Measurements from ENCODE around the gene CAPN10.

DNA sequence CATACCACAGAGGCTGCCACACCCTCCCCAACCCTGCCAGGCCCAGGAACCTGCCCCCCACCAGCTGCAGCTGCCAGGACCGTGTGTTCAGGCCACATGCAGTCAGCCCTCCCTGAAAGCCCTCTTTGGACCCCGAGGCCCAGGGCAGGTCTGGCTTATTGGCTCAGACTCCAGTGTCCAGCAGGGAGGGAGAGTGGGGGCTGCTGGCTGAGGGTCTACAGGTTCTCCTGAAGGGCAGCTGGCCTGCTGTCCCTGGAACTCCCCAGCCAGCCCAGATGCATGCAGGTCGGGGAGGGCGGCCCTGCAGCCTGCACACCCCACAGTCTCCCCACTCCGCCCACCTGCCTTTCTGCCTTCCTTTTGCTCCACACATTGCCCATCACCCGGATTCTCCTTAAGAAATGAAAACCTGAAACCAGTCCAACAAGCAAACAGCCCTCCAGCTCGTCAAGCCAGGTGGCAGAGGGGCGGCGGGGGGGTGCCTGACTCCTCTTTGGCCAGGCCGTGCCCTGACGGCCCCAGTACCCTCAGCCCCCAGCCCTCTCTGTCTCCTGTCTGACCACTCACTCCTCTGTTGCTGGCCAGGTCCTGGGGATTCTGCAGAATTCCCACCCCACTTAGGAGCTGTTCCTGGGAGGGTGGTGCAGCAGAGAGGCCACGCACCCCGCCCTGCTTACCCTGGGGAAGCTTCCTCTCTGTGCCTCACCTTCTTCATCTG, 56.7 kb downstream of the CAPN10 start:
- TF ChIP-seq, protein P1, sequence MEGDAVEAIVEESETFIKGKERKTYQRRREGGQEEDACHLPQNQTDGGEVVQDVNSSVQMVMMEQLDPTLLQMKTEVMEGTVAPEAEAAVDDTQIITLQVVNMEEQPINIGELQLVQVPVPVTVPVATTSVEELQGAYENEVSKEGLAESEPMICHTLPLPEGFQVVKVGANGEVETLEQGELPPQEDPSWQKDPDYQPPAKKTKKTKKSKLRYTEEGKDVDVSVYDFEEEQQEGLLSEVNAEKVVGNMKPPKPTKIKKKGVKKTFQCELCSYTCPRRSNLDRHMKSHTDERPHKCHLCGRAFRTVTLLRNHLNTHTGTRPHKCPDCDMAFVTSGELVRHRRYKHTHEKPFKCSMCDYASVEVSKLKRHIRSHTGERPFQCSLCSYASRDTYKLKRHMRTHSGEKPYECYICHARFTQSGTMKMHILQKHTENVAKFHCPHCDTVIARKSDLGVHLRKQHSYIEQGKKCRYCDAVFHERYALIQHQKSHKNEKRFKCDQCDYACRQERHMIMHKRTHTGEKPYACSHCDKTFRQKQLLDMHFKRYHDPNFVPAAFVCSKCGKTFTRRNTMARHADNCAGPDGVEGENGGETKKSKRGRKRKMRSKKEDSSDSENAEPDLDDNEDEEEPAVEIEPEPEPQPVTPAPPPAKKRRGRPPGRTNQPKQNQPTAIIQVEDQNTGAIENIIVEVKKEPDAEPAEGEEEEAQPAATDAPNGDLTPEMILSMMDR (IDR thresholded peaks at IDR 0.05) = no peak
- TF ChIP-seq EP300 (IDR thresholded peaks at IDR 0.05) = no peak
- TF ChIP-seq POLR2A (IDR thresholded peaks at IDR 0.05) = no peak

All from tibial nerve (tissue), 4 donors.